SK-N-SH (cell line): ENCODE data around the gene ATP8A1. TPM values are rescaled to one million over a fixed set of nuclear protein-coding genes. Genes with fewer than 3 reads are reported as not detected.

ENCODE experiments used
- CTCF ChIA-PET: fragments of 300-600, 350-600 bp; formaldehyde crosslinking; extraction: SDS; loops from one replicate; lab custom pipeline; 2021; lab: Yijun Ruan, JAX
- POLR2A ChIA-PET: fragments of 350-600 bp; sonication (Branson Sonifier 250); formaldehyde crosslinking; extraction: SDS; loops from one replicate; lab custom pipeline; 2020; ENCODE audit warnings: antibody characterized with exemption, inconsistent platforms; lab: Yijun Ruan, JAX
- DNase-seq: peaks from one replicate; pipeline ENCODE4 v3.0.0; 2012
- H2AFZ ChIP-seq: fragments of 200-600 bp; sonication (generic); 2 replicates; pipeline ENCODE4 v1.8.1; 2016; ENCODE audit warnings: antibody characterized with exemption, mild to moderate bottlenecking, low read depth
- H3F3A ChIP-seq: fragments of 200-600 bp; sonication (generic); replicated peaks from 2 replicates; pipeline ENCODE3; 2016; ENCODE audit warnings: antibody characterized with exemption, mild to moderate bottlenecking; ENCODE audit not compliant: insufficient read depth
- H3K27ac ChIP-seq, 2 experiments: fragments of 200-500 bp in 1 of 2; fragments of 200-600 bp in 1 of 2; sonication (Bioruptor generic) in 1 of 2; sonication (generic), shearing (Covaris generic) in 1 of 2; 2 replicates each; pipeline versions ENCODE4 v1.5.1 to v1.6.1; 2014 to 2016; ENCODE audit warnings: low read depth in 2 of 2, inconsistent platforms in 1 of 2, low read length in 1 of 2, mild to moderate bottlenecking in 1 of 2, mixed read lengths in 1 of 2
- H3K27me3 ChIP-seq: fragments of 200-600 bp; sonication (generic), shearing (Covaris generic); 2 replicates; pipeline ENCODE4 v1.6.1; 2016; ENCODE audit warnings: mixed run types; ENCODE audit not compliant: insufficient read depth
- H3K36me3 ChIP-seq, 2 experiments: fragments of 200-500 bp in 1 of 2; fragments of 200-600 bp in 1 of 2; sonication (Bioruptor generic) in 1 of 2; sonication (generic) in 1 of 2; replicated peaks in 1 of 2; 2 replicates each; pipeline versions ENCODE3 to v1.5.1; 2014 to 2016; ENCODE audit warnings: low read length in 1 of 2, mild to moderate bottlenecking in 1 of 2; ENCODE audit not compliant: insufficient read depth in 2 of 2, control insufficient read depth in 1 of 2
- H3K4me1 ChIP-seq, 2 experiments: fragments of 200-500 bp in 1 of 2; fragments of 200-600 bp in 1 of 2; sonication (Bioruptor generic) in 1 of 2; sonication (generic), shearing (Covaris generic) in 1 of 2; 2 replicates each; pipeline versions ENCODE4 v1.5.1 to v1.6.1; 2014 to 2016; ENCODE audit warnings: low read depth in 1 of 2, low read length in 1 of 2, mixed run types in 1 of 2; ENCODE audit not compliant: insufficient read depth in 2 of 2, control insufficient read depth in 1 of 2
- H3K4me2 ChIP-seq: fragments of 200-600 bp; sonication (generic), shearing (Covaris generic); 2 replicates; pipeline ENCODE4 v1.6.1; 2017; ENCODE audit warnings: mixed run types
- H3K4me3 ChIP-seq, 2 experiments: fragments of 200-500 bp in 1 of 2; fragments of 200-600 bp in 1 of 2; sonication (Bioruptor generic) in 1 of 2; sonication (generic), shearing (Covaris generic) in 1 of 2; 2 replicates each; pipeline versions ENCODE4 v1.5.1 to v1.8.1; 2014 to 2016; ENCODE audit warnings: low read depth in 2 of 2, inconsistent platforms in 1 of 2, low read length in 1 of 2, mild to moderate bottlenecking in 1 of 2, mixed read lengths in 1 of 2, moderate library complexity in 1 of 2
- H3K79me2 ChIP-seq: fragments of 200-600 bp; sonication (generic); 2 replicates; pipeline ENCODE4 v1.8.1; 2017; ENCODE audit warnings: mild to moderate bottlenecking; ENCODE audit not compliant: insufficient read depth
- H3K9ac ChIP-seq: fragments of 200-600 bp; sonication (generic); 2 replicates; pipeline ENCODE4 v1.6.1; 2017; ENCODE audit warnings: mixed run types
- H3K9me2 ChIP-seq: fragments of 200-600 bp; sonication (generic); 2 replicates; pipeline ENCODE4 v1.6.1; 2017; ENCODE audit warnings: mixed run types
- H3K9me3 ChIP-seq: fragments of 200-600 bp; sonication (generic); 2 replicates; pipeline ENCODE4 v1.6.1; 2017; ENCODE audit warnings: mixed run types, mild to moderate bottlenecking, moderate library complexity
- H4K20me1 ChIP-seq: fragments of 200-600 bp; sonication (generic); 2 replicates; pipeline ENCODE4 v1.6.1; 2017; ENCODE audit warnings: mild to moderate bottlenecking, mixed run types; ENCODE audit not compliant: insufficient read depth
- ELF1 ChIP-seq: IDR thresholded peaks from 2 replicates; pipeline ENCODE4 v1.4.0; 2012
- EP300 ChIP-seq, 2 experiments: IDR thresholded peaks; 2 replicates each; pipeline versions ENCODE4 v1.4.0 to v1.6.1; 2012; ENCODE audit warnings: borderline replicate concordance in 1 of 2, low read depth in 1 of 2, low read length in 1 of 2
- EZH2phosphoT487 ChIP-seq: fragments of 200-600 bp; sonication (generic); IDR thresholded peaks from 2 replicates; pipeline ENCODE4 v1.6.1; 2017; ENCODE audit warnings: low read depth, mixed run types, mild to moderate bottlenecking, antibody characterized with exemption, moderate library complexity, borderline replicate concordance
- FOSL2 ChIP-seq: IDR thresholded peaks from 2 replicates; pipeline ENCODE4 v1.4.0; 2012; ENCODE audit warnings: low read depth, mild to moderate bottlenecking, moderate library complexity, borderline replicate concordance
- GATA2 ChIP-seq: sonication (generic); formaldehyde crosslinking; IDR thresholded peaks from 2 replicates; pipeline ENCODE4 v1.5.0; 2020; ENCODE audit warnings: mild to moderate bottlenecking, missing genetic modification reagents
- MEF2A ChIP-seq: IDR thresholded peaks from 2 replicates; pipeline ENCODE4 v1.4.0; 2012; ENCODE audit warnings: low read depth, borderline replicate concordance
- NRF1 ChIP-seq: IDR thresholded peaks from 2 replicates; pipeline ENCODE4 v1.6.1; 2012; ENCODE audit warnings: low read depth, mild to moderate bottlenecking, low read length
- RAD21 ChIP-seq: IDR thresholded peaks from 2 replicates; pipeline ENCODE4 v1.6.1; 2012; ENCODE audit warnings: mild to moderate bottlenecking, low read length
- RCOR1 ChIP-seq: fragments of 150-350 bp; IDR thresholded peaks from 2 replicates; pipeline ENCODE4 v1.6.1; 2017; ENCODE audit warnings: antibody characterized with exemption, low read length
- SMC3 ChIP-seq: IDR thresholded peaks from 2 replicates; pipeline ENCODE4 v1.6.1; 2012; ENCODE audit warnings: low read depth, low read length, improper control_type of control experiment
- TAF1 ChIP-seq: IDR thresholded peaks from 2 replicates; pipeline ENCODE4 v1.6.1; 2012; ENCODE audit warnings: low read depth, mild to moderate bottlenecking, low read length, moderate library complexity, borderline replicate concordance
- TCF12 ChIP-seq: IDR thresholded peaks from 2 replicates; pipeline ENCODE4 v1.4.0; 2012
- YY1 ChIP-seq: IDR thresholded peaks from 2 replicates; pipeline ENCODE4 v1.4.0; 2012; ENCODE audit warnings: low read depth, mild to moderate bottlenecking
- WGBS: methylation state at CpG from one replicate; pipeline ENCODE4 v1.1.6; 2017; ENCODE audit warnings: low lambda C conversion rate; 5-methylcytosine and 5-hydroxymethylcytosine counted together
- polyA plus RNA-seq, 3 experiments: library from polyadenylated mRNA; depleted of rRNA; stranded (reverse); fragments of >200 nt; gene quantifications; 2 replicates each; pipeline ENCODE4 v1.2.3, GENCODE V29; 2012
- TF ChIP-seq, protein P1 (sequence below): fragments of 200-600 bp; sonication (generic); IDR thresholded peaks from 2 replicates; pipeline ENCODE4 v1.6.1; 2017; ENCODE audit warnings: antibody characterized with exemption, mild to moderate bottlenecking, moderate library complexity
- TF ChIP-seq, protein P2 (sequence below): IDR thresholded peaks from 2 replicates; pipeline ENCODE4; 2012
- TF ChIP-seq, protein P3 (sequence below): fragments of 150-350 bp; IDR thresholded peaks from 2 replicates; pipeline ENCODE4 v1.6.1; 2016; ENCODE audit warnings: mild to moderate bottlenecking, low read depth, low read length

The ATP8A1 gene
- polyA plus RNA-seq, 1 of the 3 experiments (the other 2 are of a cell fraction): 0.38 TPM

DNA sequence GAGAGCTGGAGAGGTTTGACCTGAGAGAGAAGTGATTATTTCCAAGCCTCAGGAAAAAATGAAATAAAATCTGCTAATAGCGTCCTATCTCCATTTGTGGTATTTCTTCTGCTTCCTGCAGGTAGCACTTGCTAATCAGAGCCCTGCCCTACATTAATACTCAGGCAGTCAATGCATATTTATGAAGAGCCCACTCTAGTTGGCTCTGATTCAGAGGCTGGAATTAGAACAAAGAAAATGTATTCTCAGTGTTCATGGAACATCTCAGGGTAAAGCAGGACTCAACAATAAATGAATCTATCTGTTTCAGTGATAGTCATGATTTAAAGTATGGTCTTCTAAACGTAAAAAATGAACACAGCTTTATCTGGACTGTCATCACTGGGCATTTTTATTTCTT, 1.4 kb upstream of the ATP8A1 start:
- Histone ChIP-seq H3K36me3 (no peaks in the 10 kb centered on the region), H2AFZ (peak overlapping the region; percentile 96), H3K4me2 (peak overlapping the region; percentile 88; the same call in 1 of the 2 replicates), H3K79me2 (no peaks in the 10 kb centered on the region), H3F3A (peaks cover 8% of the 10 kb centered on the region), H3K27me3 (no peaks in the 10 kb centered on the region), H3K9me3 (no peaks in the 10 kb centered on the region), H3K9me2 (no peaks in the 10 kb centered on the region), H3K27ac (peak overlapping the region in 1 of 2 experiments; percentile 98; a peak in 2 of 4 replicates)
- ChIA-PET POLR2A (no interaction called here), CTCF (no interaction called here)
- 26% methylated on average over 2 of the region's 2 CpGs for WGBS
- TF ChIP-seq TCF12: no peak
- TF ChIP-seq, protein P1, sequence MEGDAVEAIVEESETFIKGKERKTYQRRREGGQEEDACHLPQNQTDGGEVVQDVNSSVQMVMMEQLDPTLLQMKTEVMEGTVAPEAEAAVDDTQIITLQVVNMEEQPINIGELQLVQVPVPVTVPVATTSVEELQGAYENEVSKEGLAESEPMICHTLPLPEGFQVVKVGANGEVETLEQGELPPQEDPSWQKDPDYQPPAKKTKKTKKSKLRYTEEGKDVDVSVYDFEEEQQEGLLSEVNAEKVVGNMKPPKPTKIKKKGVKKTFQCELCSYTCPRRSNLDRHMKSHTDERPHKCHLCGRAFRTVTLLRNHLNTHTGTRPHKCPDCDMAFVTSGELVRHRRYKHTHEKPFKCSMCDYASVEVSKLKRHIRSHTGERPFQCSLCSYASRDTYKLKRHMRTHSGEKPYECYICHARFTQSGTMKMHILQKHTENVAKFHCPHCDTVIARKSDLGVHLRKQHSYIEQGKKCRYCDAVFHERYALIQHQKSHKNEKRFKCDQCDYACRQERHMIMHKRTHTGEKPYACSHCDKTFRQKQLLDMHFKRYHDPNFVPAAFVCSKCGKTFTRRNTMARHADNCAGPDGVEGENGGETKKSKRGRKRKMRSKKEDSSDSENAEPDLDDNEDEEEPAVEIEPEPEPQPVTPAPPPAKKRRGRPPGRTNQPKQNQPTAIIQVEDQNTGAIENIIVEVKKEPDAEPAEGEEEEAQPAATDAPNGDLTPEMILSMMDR: no peak
- TF ChIP-seq YY1: no peak
- TF ChIP-seq EP300 (IDR thresholded peaks at IDR 0.05; ENCODE audit: borderline replicate concordance in 1 of 2, low read depth in 1 of 2, low read length in 1 of 2): peak in 1 of 2 experiments; percentile 12; a peak in 1 of 4 replicates
- TF ChIP-seq, all 33 proteins: peak for 1
- Histone ChIP-seq H4K20me1 (no peaks in the 10 kb centered on the region), H3K4me3 (peak overlapping the region; percentile 71 to 90; a peak in 2 of 4 replicates), H3K9ac (no peak overlapping the region), H3K4me1 (peaks cover 11 to 20% of the 10 kb centered on the region in 2 experiments; a peak in 2 of 4 replicates)
- DNase-seq: no peak

DNA sequence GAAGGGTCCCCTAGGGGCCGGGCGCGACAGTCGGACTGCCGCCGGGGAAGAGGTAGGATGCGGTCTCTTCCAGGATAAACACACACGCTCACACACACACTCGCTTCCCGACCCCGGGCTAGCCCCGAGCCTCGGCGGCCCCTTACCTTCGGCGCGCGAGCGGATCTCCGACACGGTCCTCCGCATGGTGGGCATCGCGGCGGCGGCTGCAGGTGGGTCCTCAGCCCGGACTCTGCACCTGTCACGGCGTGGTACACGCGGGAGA, 294 bp downstream of the ATP8A1 start:
- no peak for TF ChIP-seq TCF12
- TF ChIP-seq, protein P2, sequence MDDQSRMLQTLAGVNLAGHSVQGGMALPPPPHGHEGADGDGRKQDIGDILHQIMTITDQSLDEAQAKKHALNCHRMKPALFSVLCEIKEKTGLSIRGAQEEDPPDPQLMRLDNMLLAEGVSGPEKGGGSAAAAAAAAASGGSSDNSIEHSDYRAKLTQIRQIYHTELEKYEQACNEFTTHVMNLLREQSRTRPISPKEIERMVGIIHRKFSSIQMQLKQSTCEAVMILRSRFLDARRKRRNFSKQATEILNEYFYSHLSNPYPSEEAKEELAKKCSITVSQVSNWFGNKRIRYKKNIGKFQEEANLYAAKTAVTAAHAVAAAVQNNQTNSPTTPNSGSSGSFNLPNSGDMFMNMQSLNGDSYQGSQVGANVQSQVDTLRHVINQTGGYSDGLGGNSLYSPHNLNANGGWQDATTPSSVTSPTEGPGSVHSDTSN: no peak
- TF ChIP-seq ELF1: no peak
- no peak for TF ChIP-seq SMC3
- TF ChIP-seq, protein P3, sequence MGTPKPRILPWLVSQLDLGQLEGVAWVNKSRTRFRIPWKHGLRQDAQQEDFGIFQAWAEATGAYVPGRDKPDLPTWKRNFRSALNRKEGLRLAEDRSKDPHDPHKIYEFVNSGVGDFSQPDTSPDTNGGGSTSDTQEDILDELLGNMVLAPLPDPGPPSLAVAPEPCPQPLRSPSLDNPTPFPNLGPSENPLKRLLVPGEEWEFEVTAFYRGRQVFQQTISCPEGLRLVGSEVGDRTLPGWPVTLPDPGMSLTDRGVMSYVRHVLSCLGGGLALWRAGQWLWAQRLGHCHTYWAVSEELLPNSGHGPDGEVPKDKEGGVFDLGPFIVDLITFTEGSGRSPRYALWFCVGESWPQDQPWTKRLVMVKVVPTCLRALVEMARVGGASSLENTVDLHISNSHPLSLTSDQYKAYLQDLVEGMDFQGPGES: no peak
- TF ChIP-seq GATA2 (CRISPR knock-in tag): no peak
- TF ChIP-seq, protein P1: no peak
- no peak for TF ChIP-seq NRF1
- no peak for TF ChIP-seq EZH2phosphoT487
- no peak for TF ChIP-seq RAD21
- no peak for TF ChIP-seq RCOR1
- TF ChIP-seq MEF2A: no peak
- TF ChIP-seq TAF1: no peak
- TF ChIP-seq FOSL2: no peak
- TF ChIP-seq, all 33 proteins: peak for 0
- H3K4me3 ChIP-seq: peak overlapping the region; percentile 71 to 90
- peaks cover 8% of the 10 kb centered on the region for H3F3A ChIP-seq
- peak overlapping the region; percentile 88 for H3K4me2 ChIP-seq
- WGBS: 0% methylated on average over 13 of the region's 31 CpGs
- no peak overlapping the region for H3K9ac ChIP-seq
- no peaks in the 10 kb centered on the region for H4K20me1 ChIP-seq
- H3K27me3 ChIP-seq: no peaks in the 10 kb centered on the region
- peak overlapping the region; percentile 85 for H2AFZ ChIP-seq
- DNase-seq: no peak
- no peaks in the 10 kb centered on the region for H3K9me3 ChIP-seq
- H3K36me3 ChIP-seq: no peaks in the 10 kb centered on the region
- peaks cover 11 to 20% of the 10 kb centered on the region in 2 experiments; a peak in 2 of 4 replicates for H3K4me1 ChIP-seq
- H3K27ac ChIP-seq: peak overlapping the region in 1 of 2 experiments; percentile 79; a peak in 2 of 4 replicates
- no peaks in the 10 kb centered on the region for H3K79me2 ChIP-seq
- ChIA-PET POLR2A (interaction anchor here (0.8 to 2.0 kb wide), 7 partner anchors 10 to 793 kb away, joined by 3 to 14 read pairs (median 5); no protein-coding TSS in a partner anchor), CTCF (interaction anchor here (1.3 to 2.2 kb wide), 3 partner anchors 9 to 93 kb away, joined by 6 to 8 read pairs (median 6); no protein-coding TSS in a partner anchor)
- H3K9me2 ChIP-seq: no peaks in the 10 kb centered on the region
